ENCODE results near the gene SERP1. TPM values are rescaled to one million over a fixed set of nuclear protein-coding genes. Genes with fewer than 3 reads are reported as not detected.

The SERP1 gene
- total RNA-seq = 100 to 1,000 TPM; 231 to 327 (median 273) TPM

DNA sequence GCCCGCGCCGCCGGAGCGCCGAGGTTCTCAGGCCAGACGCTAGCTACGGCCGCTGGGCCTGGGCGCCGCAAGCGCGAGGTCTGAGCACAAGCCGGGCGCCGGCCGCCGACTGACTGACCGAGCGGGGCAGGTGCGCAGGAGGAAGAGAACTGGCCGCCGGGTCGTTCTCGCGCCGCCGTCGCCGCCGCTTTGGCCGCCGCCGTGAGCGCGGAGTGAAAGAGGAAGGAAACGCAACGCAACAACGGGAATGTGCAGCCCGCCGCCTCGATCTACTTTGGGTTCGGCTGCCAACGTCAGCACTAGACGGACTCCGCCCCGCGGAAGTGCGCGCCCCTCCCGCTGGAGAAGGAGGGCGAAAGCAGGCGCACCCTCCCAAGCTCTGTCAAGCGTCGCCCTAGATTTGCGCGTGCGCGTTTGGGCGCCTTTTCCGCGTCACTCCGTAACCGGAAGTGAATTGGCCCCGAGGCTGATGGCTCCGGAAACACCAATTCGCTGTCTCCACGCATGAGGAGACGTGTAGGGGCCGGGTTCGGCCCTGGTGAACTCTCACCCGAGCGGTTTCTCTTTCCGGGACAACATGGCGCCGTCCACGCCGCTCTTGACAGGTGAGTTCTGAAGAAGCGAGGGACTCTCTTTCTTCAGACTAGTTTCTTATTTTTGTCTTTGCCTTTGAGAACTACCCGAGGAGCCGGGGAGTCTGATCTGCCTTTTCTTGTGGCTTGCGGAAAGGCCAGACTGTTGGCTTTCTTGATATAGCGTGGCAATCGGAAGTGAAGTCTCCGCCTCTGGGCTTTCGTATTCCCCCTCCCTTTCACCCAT is at the start of gene SERP1, which contains the start of gene EIF2A:
Gene SERP1 (minus strand): TSS at position 271 of the 819 bp plus-strand sequence. CDS start 361 bp downstream, outside the sequence.
Gene EIF2A (plus strand): TSS at position 562 of the 819 bp plus-strand sequence. CDS start 16 bp downstream, at position 578.
- Histone ChIP-seq H3K27ac (peak within 1 kb of the TSS; percentile 98 to 99), H3K27me3 (no peaks in the 10 kb centered on the region), H3K36me3 (no peaks in the 10 kb centered on the region), H3K4me1 (peaks cover 0 to 14% of the 10 kb centered on the region in 2 donors), H3K4me3 (peak within 1 kb of the TSS; percentile 78 to 91 (median 81)), H3K9me3 (no peaks in the 10 kb centered on the region)
- TF ChIP-seq POLR2A (IDR thresholded peaks at IDR 0.05) = peak; percentile 88
- TF ChIP-seq, protein P1, sequence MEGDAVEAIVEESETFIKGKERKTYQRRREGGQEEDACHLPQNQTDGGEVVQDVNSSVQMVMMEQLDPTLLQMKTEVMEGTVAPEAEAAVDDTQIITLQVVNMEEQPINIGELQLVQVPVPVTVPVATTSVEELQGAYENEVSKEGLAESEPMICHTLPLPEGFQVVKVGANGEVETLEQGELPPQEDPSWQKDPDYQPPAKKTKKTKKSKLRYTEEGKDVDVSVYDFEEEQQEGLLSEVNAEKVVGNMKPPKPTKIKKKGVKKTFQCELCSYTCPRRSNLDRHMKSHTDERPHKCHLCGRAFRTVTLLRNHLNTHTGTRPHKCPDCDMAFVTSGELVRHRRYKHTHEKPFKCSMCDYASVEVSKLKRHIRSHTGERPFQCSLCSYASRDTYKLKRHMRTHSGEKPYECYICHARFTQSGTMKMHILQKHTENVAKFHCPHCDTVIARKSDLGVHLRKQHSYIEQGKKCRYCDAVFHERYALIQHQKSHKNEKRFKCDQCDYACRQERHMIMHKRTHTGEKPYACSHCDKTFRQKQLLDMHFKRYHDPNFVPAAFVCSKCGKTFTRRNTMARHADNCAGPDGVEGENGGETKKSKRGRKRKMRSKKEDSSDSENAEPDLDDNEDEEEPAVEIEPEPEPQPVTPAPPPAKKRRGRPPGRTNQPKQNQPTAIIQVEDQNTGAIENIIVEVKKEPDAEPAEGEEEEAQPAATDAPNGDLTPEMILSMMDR (IDR thresholded peaks at IDR 0.05) = no peak
- TF ChIP-seq POLR2AphosphoS5 (IDR thresholded peaks at IDR 0.05) = peak; percentile 80 to 98 (median 92)
- intact Hi-C loops (cut with DNase I; ENCODE audit: low total_unique reads) = no loop called here
- DNase-seq (ENCODE audit: low spot score in 2 of 2) = peak; percentile 98 to 99

DNA sequence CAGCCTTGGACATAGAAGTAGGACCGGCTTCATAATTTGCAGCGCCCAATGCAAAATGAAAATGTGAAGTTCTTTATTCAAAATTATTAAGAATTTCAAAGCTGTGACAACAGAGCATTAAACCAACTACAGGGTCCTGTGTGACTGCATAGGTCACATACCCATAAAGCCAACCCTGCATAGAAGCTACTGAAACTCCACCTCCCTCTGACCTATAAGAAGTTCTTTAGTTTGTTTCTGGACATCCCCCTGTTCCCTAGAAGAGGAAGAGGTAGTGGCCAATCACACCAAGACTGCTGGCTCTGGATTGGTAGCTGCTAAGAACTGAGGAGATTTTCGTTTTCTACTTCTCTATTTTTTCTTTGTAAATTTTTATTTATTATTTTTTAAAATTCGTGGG is 47.9 kb upstream of the SERP1 start:
- DNase-seq (ENCODE audit: low spot score in 2 of 2) = no peak
- H3K9me3 ChIP-seq = no peaks in the 10 kb centered on the region
- intact Hi-C loops (cut with DNase I; ENCODE audit: low total_unique reads) = no loop called here

DNA sequence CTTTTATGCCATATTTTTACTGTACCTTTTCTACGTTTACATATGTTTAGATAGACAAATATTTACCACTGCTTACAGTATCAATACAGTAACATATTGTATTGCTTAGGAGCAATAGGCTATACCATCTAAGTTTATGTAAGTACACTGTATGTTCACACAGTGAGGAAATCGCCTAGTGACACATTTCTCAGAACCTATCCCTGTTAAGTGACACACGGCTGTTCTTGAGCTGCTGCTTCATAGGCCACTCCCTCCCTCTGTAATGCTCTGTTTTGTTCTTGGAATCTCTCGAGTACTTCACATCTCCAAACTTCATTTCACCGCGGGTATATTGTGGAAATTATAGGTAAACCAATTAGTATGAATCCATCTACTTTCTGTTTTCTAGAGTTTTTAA is 43.5 kb upstream of the SERP1 start:
- intact Hi-C loops (cut with DNase I; ENCODE audit: low total_unique reads) = no loop called here
- H3K9me3 ChIP-seq = no peaks in the 10 kb centered on the region
- no peaks in the 10 kb centered on the region for H3K27me3 ChIP-seq
- TF ChIP-seq POLR2A (IDR thresholded peaks at IDR 0.05) (no peak), POLR2AphosphoS5 (IDR thresholded peaks at IDR 0.05) (no peak)
- TF ChIP-seq, protein P1 (IDR thresholded peaks at IDR 0.05) = no peak
- DNase-seq (ENCODE audit: low spot score in 2 of 2) = no peak
- no peak overlapping the region for H3K27ac ChIP-seq
- no peaks in the 10 kb centered on the region for H3K4me1 ChIP-seq
- no peaks in the 10 kb centered on the region for H3K36me3 ChIP-seq
- H3K4me3 ChIP-seq = no peak overlapping the region

More for the DNA sequence above, 47.9 kb upstream of the SERP1 start:
- TF ChIP-seq POLR2AphosphoS5 (IDR thresholded peaks at IDR 0.05) (no peak), POLR2A (IDR thresholded peaks at IDR 0.05) (no peak)
- TF ChIP-seq, protein P1 (IDR thresholded peaks at IDR 0.05) = no peak
- H3K4me1 ChIP-seq = no peaks in the 10 kb centered on the region
- H3K4me3 ChIP-seq = no peak overlapping the region
- no peaks in the 10 kb centered on the region for H3K27me3 ChIP-seq
- H3K27ac ChIP-seq = no peak overlapping the region
- H3K36me3 ChIP-seq = no peaks in the 10 kb centered on the region

DNA sequence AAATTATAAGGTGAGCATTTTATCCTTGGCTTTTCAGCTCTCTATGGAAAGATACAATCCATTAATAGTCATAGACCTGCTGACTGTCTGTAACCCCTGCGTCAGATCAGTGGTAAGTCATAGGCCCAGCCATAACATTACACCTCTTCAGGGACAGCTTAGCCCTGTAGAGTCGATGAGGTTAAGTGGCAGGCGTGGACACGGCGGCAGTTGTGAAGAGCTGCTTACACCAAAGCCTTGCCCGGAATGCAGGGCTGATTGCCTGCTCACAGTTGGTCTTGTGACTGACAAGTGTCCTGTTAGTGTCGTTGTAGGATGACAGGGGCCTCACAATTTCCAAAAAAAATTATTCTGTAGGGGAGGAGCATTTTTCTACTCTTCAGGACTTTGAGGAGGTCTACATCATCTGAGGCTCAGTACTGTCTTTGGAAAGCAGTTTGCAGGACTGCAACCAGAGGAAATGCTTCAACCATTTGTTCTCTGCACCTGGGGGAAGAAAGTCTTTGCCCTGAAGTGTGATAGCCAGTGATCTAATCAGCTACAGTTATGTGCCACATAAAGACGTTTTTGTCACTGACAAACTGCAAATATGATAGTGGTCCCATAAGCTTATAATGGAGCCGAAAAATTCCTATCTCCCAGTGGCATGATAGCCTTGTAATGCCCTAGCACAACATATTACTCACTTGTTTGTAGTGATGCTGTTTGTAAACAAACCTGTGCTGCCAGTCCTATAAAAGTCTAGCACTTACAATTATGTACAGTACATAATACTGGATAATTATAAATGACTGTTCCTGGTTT is 41.9 kb upstream of the SERP1 start:
- TF ChIP-seq POLR2A (IDR thresholded peaks at IDR 0.05) (no peak), POLR2AphosphoS5 (IDR thresholded peaks at IDR 0.05) (no peak)
- TF ChIP-seq, protein P1 (IDR thresholded peaks at IDR 0.05) = no peak
- DNase-seq (ENCODE audit: low spot score in 2 of 2) = no peak
- Histone ChIP-seq H3K36me3 (no peaks in the 10 kb centered on the region), H3K27ac (no peak overlapping the region), H3K27me3 (no peaks in the 10 kb centered on the region), H3K4me3 (no peak overlapping the region), H3K9me3 (no peaks in the 10 kb centered on the region), H3K4me1 (no peaks in the 10 kb centered on the region)
- intact Hi-C loops (cut with DNase I; ENCODE audit: low total_unique reads) = no loop called here

Data from breast epithelium (tissue), 4 donors.